Esophagus muscularis mucosa (tissue), 4 donors: ENCODE results near the gene C2orf42. TPM values are rescaled to one million over a fixed set of nuclear protein-coding genes. Genes with fewer than 3 reads are reported as not detected.
A peak's percentile ranks its signal among the peaks of the same experiment; 100 is the strongest.
"Not testable (repeated sequence)": the region's sequence is repeated elsewhere in the genome, so short reads cannot be mapped to it uniquely, and the experiment has no call there.

Source experiments
- DNase-seq: peaks from one replicate; pipeline ENCODE4 v3.0.0-alpha.2; 2017; ENCODE audit errors: extremely low spot score
- H3K27ac ChIP-seq, 4 donors: fragments of 200-600 bp; sonication (generic); replicated peaks in 1 of 4; 1 replicate in 3 of 4; 2 replicates in 1 of 4; pipeline ENCODE4 v1.5.1; 2016 to 2019; ENCODE audit warnings: mild to moderate bottlenecking in 1 of 4
- H3K27me3 ChIP-seq, 4 donors: fragments of 200-600 bp; sonication (generic); one replicate each; pipeline versions ENCODE4 v1.5.1 to v1.6.0; 2016 to 2019
- H3K36me3 ChIP-seq, 4 donors: fragments of 200-600 bp; sonication (generic); one replicate each; pipeline ENCODE4 v1.5.1; 2016 to 2019
- H3K4me1 ChIP-seq, 4 donors: fragments of 200-600 bp; sonication (generic); one replicate each; pipeline ENCODE4 v1.5.1; 2016 to 2019
- H3K4me3 ChIP-seq, 4 donors: fragments of 200-600 bp; sonication (generic); 1 replicate in 2 of 4; 2 replicates in 2 of 4; pipeline ENCODE4 v1.5.1; 2016 to 2019; ENCODE audit warnings: mild to moderate bottlenecking in 4 of 4, moderate library complexity in 1 of 4
- H3K9me3 ChIP-seq, 4 donors: fragments of 200-600 bp; sonication (generic); 1 replicate in 3 of 4; 2 replicates in 1 of 4; pipeline ENCODE4 v1.5.1; 2016 to 2019
- CTCF ChIP-seq, 3 experiments: fragments of 200-600 bp in 2 of 3; fragments of 450-650 bp in 1 of 3; sonication (generic) in 2 of 3; IDR thresholded peaks; one replicate each; pipeline ENCODE4 v1.5.1; 2017 to 2019; ENCODE audit warnings: antibody characterized with exemption in 3 of 3, mild to moderate bottlenecking in 2 of 3, moderate library complexity in 1 of 3
- EP300 ChIP-seq: sonication (generic); formaldehyde crosslinking; IDR thresholded peaks from one replicate; pipeline ENCODE4 v1.6.1; 2017; ENCODE audit warnings: antibody characterized with exemption
- POLR2A ChIP-seq: fragments of 450-650 bp; IDR thresholded peaks from one replicate; pipeline ENCODE4 v1.6.1; 2017; ENCODE audit warnings: antibody characterized with exemption, moderate library complexity, mild to moderate bottlenecking, low read depth
- POLR2AphosphoS5 ChIP-seq, 2 donors: sonication (generic); formaldehyde crosslinking; IDR thresholded peaks; one replicate each; pipeline ENCODE4 v1.6.1; 2017; ENCODE audit warnings: antibody characterized with exemption in 2 of 2
- WGBS: methylation state at CpG from one replicate; pipeline ENCODE4 v1.1.5; 2018; 5-methylcytosine and 5-hydroxymethylcytosine counted together
- intact Hi-C: fragments of 100-400 bp; cut with DNase I; formaldehyde crosslinking; loops from one replicate; pipeline ENCODE4 v1.15.1; 2023
- total RNA-seq, 4 donors: library from RNA; depleted of rRNA; stranded (reverse); fragments of >200 nt; gene quantifications; one replicate each; pipeline versions ENCODE4 v1.1.0 to v1.2.1, GENCODE V29; 2016

C2orf42 gene
- total RNA-seq, 4 donors from 2014 or later = 15.4 to 20.9 (median 17.9) TPM

DNA sequence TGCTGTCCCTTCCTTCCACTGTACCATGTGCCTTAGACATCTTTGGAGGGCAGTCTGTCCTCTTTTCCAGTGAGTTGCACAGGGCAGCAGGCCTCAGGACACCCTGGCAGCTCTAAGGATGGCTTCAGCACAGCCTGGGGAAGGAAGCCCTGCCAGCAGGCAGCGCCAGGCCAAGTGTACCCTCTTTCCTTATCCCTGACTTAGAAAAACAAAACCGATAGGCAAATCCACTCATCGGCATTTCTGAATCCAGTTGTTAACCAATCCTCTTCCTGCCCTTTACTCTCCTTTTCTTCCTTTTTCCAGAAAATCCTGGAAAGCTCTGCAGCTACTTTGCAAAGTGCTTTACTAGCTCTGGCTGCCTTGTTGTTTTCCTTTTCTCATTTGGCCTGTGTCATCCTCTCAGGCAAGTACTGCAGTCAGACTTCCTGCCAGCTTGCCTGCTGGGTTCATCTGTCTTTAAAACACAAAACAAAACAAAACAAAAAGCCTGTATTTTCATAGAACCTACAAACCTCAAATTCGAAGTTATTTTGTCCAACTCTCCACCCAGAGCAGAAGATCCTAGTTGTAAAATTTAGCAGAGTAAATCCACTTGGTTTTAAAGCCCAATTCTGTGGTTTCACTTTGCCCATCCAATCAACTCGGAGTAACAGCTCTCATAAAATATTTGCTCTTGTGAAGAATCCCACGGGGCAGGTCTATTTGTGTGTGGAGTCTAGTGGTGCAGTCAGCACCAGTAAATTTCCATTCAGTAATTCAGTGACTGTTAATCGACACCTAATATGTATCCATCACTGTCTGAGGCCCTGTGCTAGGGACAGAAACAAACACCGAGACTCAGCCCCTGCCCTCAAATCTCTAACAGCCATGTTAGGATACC lies 58.3 kb downstream of the C2orf42 start:
- no peaks in the 10 kb centered on the region for H3K36me3 ChIP-seq
- intact Hi-C loops = no loop called here
- peak overlapping the region; percentile 84 to 92 (median 86) for H3K27ac ChIP-seq
- no peaks in the 10 kb centered on the region for H3K27me3 ChIP-seq
- H3K4me1 ChIP-seq = peaks cover 47 to 57% (median 55%) of the 10 kb centered on the region in 4 donors
- 8% methylated on average over 8 of the region's 8 CpGs for WGBS
- no peak for DNase-seq
- TF ChIP-seq EP300 (no peak), POLR2AphosphoS5 (IDR thresholded peaks at IDR 0.05) (peak; percentile 53 to 65)
- H3K4me3 ChIP-seq = peak overlapping the region; percentile 38 to 47 (median 45)
- H3K9me3 ChIP-seq = no peaks in the 10 kb centered on the region

- peaks cover 43 to 57% (median 54%) of the 10 kb centered on the region in 4 donors for H3K4me1 ChIP-seq
These were observed 59.3 kb downstream of the C2orf42 start for GRCh38 chr2:70131344-70132143.

GRCh38 chr2:70128005-70128404 lies 62.8 kb downstream of the C2orf42 start:
- peaks cover 38 to 53% (median 49%) of the 10 kb centered on the region in 4 donors for H3K4me1 ChIP-seq
- DNase-seq = no peak
- intact Hi-C loops = no loop called here
- H3K36me3 ChIP-seq = no peaks in the 10 kb centered on the region
- no peaks in the 10 kb centered on the region for H3K27me3 ChIP-seq
- no peak overlapping the region for H3K27ac ChIP-seq
- H3K9me3 ChIP-seq = no peaks in the 10 kb centered on the region
- WGBS = 36% methylated on average over 1 of the region's 1 CpG
- no peak for TF ChIP-seq POLR2A
- no peak overlapping the region for H3K4me3 ChIP-seq

More at GRCh38 chr2:70131344-70132143, 59.3 kb downstream of the C2orf42 start:
- H3K36me3 ChIP-seq, H3K9me3 ChIP-seq, intact Hi-C loops, DNase-seq, H3K27me3 ChIP-seq: not testable (repeated sequence)
- WGBS = 84% methylated on average over 17 of the region's 17 CpGs
- peak overlapping the region; percentile 84 to 92 (median 86) for H3K27ac ChIP-seq
- peak overlapping the region; percentile 38 to 47 (median 45) for H3K4me3 ChIP-seq

- WGBS = 93% methylated on average over 2 of the region's 2 CpGs
- TF ChIP-seq CTCF (IDR thresholded peaks at IDR 0.05) (no peak), POLR2AphosphoS5 (IDR thresholded peaks at IDR 0.05) (no peak), EP300 (no peak), POLR2A (no peak)
- Histone ChIP-seq H3K36me3 (no peaks in the 10 kb centered on the region), H3K4me1 (peaks cover 26 to 42% (median 36%) of the 10 kb centered on the region in 4 donors), H3K27ac (no peak overlapping the region), H3K9me3 (no peaks in the 10 kb centered on the region), H3K4me3 (no peak overlapping the region), H3K27me3 (no peaks in the 10 kb centered on the region)
- intact Hi-C loops = no loop called here
- DNase-seq = no peak
These were observed 64.4 kb downstream of the C2orf42 start for GRCh38 chr2:70126413-70126812.

DNA sequence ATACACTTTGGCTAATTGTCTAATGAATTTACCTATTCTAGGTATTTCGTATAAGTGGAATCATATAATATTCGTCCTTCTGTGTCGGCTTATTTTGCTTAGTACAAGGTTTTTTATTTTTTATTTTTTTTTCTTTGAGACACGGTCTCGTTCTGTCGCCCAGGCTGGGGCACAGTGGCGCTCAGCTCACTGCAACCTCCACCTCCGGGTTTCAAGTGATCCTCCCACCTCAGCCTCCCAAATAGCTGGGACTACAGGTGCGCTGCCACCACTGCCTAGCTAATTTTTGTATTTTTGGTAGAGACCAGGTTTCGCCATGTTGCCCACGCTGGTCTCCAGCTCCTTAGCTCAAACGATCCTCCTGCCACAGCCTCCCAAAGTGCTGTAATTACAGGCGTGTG lies 65.3 kb downstream of the C2orf42 start:
- 68% methylated on average over 13 of the region's 13 CpGs for WGBS
- TF ChIP-seq CTCF (IDR thresholded peaks at IDR 0.05) (no peak), POLR2AphosphoS5 (IDR thresholded peaks at IDR 0.05) (no peak), POLR2A (no peak), EP300 (no peak)
- no peaks in the 10 kb centered on the region for H3K9me3 ChIP-seq
- peak overlapping the region; percentile 61 to 72 (median 64) for H3K4me3 ChIP-seq
- H3K4me1 ChIP-seq = peaks cover 24 to 36% (median 31%) of the 10 kb centered on the region in 4 donors
- H3K27ac ChIP-seq = peak overlapping the region; percentile 93 to 99 (median 98)
- no peaks in the 10 kb centered on the region for H3K27me3 ChIP-seq
- DNase-seq = no peak
- intact Hi-C loops = loop anchor here (2.0 kb wide), 1 partner anchor 37 kb away; no protein-coding TSS in a partner anchor
- H3K36me3 ChIP-seq = no peaks in the 10 kb centered on the region
